GM12878 (cell line): Measurements from ENCODE around the gene SPTBN1. TPM values are rescaled to one million over a fixed set of nuclear protein-coding genes. Genes with fewer than 3 reads are reported as not detected.

ENCODE experiments used
- ASH2L ChIP-seq: fragments of 300-600, 200-600 bp; sonication (generic); IDR thresholded peaks from 2 replicates; pipeline ENCODE4 v1.6.1; 2017; ENCODE audit warnings: low read depth, mild to moderate bottlenecking, borderline replicate concordance
- ATF2 ChIP-seq: IDR thresholded peaks from 2 replicates; pipeline ENCODE4 v1.6.1; 2012; ENCODE audit warnings: low read length, inconsistent platforms
- BCL11A ChIP-seq: IDR thresholded peaks from 2 replicates; pipeline ENCODE4 v1.6.1; 2011; ENCODE audit warnings: low read depth, low read length
- BRCA1 ChIP-seq: IDR thresholded peaks from 2 replicates; pipeline ENCODE4 v1.6.1; 2011; ENCODE audit warnings: low read depth, low read length, improper control_type of control experiment
- CBFB ChIP-seq: IDR thresholded peaks from 2 replicates; pipeline ENCODE4 v1.6.1; 2016; ENCODE audit warnings: antibody characterized with exemption, low read depth
- CHD4 ChIP-seq: fragments of 200-600 bp; sonication (generic); IDR thresholded peaks from 2 replicates; pipeline ENCODE4 v1.6.1; 2016; ENCODE audit warnings: mild to moderate bottlenecking
- E2F8 ChIP-seq: fragments of 450-650 bp; IDR thresholded peaks from 2 replicates; pipeline ENCODE4 v1.6.1; 2018; ENCODE audit warnings: mild to moderate bottlenecking, low read depth, moderate library complexity; ENCODE audit not compliant: partially characterized antibody
- GATAD2B ChIP-seq: fragments of 450-650 bp; conservative IDR thresholded peaks from 2 replicates; pipeline ENCODE4 v1.6.1; 2017; ENCODE audit warnings: low read depth, mild to moderate bottlenecking, moderate library complexity
- HCFC1 ChIP-seq: fragments of 150-350 bp; IDR thresholded peaks from 2 replicates; pipeline ENCODE4 v1.6.1; 2014; ENCODE audit warnings: low read length
- KAT2A ChIP-seq: conservative IDR thresholded peaks from 2 replicates; pipeline ENCODE4 v1.6.1; 2011; ENCODE audit warnings: low read depth, low read length; ENCODE audit not compliant: control insufficient read depth
- MEF2A ChIP-seq: IDR thresholded peaks from 2 replicates; pipeline ENCODE4 v1.6.1; 2011; ENCODE audit warnings: low read depth, mild to moderate bottlenecking, low read length, moderate library complexity; ENCODE audit not compliant: insufficient read depth
- MTA2 ChIP-seq: fragments of 450-650 bp; IDR thresholded peaks from 2 replicates; pipeline ENCODE4 v1.6.1; 2016; ENCODE audit warnings: low read depth, mild to moderate bottlenecking, moderate library complexity
- MXI1 ChIP-seq: fragments of 150-350 bp; IDR thresholded peaks from 2 replicates; pipeline ENCODE4 v1.6.1; 2011; ENCODE audit warnings: low read depth, mild to moderate bottlenecking, inconsistent platforms, low read length, improper control_type of control experiment
- MYC ChIP-seq: IDR thresholded peaks from 2 replicates; pipeline ENCODE4 v1.6.1; 2011; ENCODE audit warnings: mild to moderate bottlenecking, low read length, moderate library complexity, inconsistent platforms; ENCODE audit not compliant: insufficient read depth, insufficient replicate concordance, insufficient read length, severe bottlenecking
- NFXL1 ChIP-seq: fragments of 450-650 bp; IDR thresholded peaks from 2 replicates; pipeline ENCODE4 v1.6.1; 2017; ENCODE audit warnings: antibody characterized with exemption, mild to moderate bottlenecking, borderline replicate concordance
- POLR2A ChIP-seq: IDR thresholded peaks from 2 replicates; pipeline ENCODE4 v1.6.1; 2011; ENCODE audit warnings: low read depth, mild to moderate bottlenecking, low read length
- RB1 ChIP-seq: fragments of 450-650 bp; formaldehyde crosslinking; IDR thresholded peaks from 2 replicates; pipeline ENCODE4 v1.6.1; 2017; ENCODE audit warnings: mild to moderate bottlenecking, borderline replicate concordance
- RCOR1 ChIP-seq: conservative IDR thresholded peaks from 2 replicates; pipeline ENCODE4 v1.6.1; 2012; ENCODE audit warnings: low read depth, low read length, improper control_type of control experiment
- RELB ChIP-seq: fragments of 450-650 bp; IDR thresholded peaks from 2 replicates; pipeline ENCODE4 v1.6.1; 2017; ENCODE audit warnings: low read depth, mild to moderate bottlenecking, moderate library complexity
- SIN3A ChIP-seq: IDR thresholded peaks from 2 replicates; pipeline ENCODE4 v1.6.1; 2012; ENCODE audit warnings: low read depth, low read length, improper control_type of control experiment
- SKIL ChIP-seq: fragments of 450-650 bp; IDR thresholded peaks from 2 replicates; pipeline ENCODE4 v1.6.1; 2017; ENCODE audit warnings: mild to moderate bottlenecking, low read depth, inconsistent platforms; ENCODE audit not compliant: poor library complexity, severe bottlenecking
- SP1 ChIP-seq: IDR thresholded peaks from one replicate; pipeline ENCODE4 v1.6.1; 2011; ENCODE audit warnings: low read depth, low read length
- SRF ChIP-seq, 2 experiments: IDR thresholded peaks; 2 replicates each; pipeline ENCODE4 v1.6.1; 2011; ENCODE audit warnings: low read depth in 2 of 2, low read length in 2 of 2, mild to moderate bottlenecking in 1 of 2, moderate library complexity in 1 of 2
- TAF1 ChIP-seq: IDR thresholded peaks from 2 replicates; pipeline ENCODE4 v1.6.1; 2011; ENCODE audit warnings: mild to moderate bottlenecking, low read depth, low read length, borderline replicate concordance
- polyA plus RNA-seq, 11 experiments: library from polyadenylated mRNA; depleted of rRNA in 4 of 11; unstranded in 6 of 11; stranded (reverse) in 5 of 11; fragments of >200 nt; fragmentation: Nextera tagmentation in 4 of 11; fragmentation: Illumina TruSeq in 1 of 11; extraction: Ambion mirVana in 4 of 11; extraction: Trizol in 1 of 11; gene quantifications; 1 replicate in 1 of 11; 2 replicates in 10 of 11; pipeline versions ENCODE4 v1.2.1 to v1.2.3, GENCODE V29; 2011 to 2016; ENCODE audit warnings: inconsistent platforms in 2 of 11, missing spikeins in 2 of 11, low read depth in 1 of 11
- total RNA-seq, 4 experiments: library from RNA; depleted of rRNA in 3 of 4; stranded (reverse); fragments of >200 nt in 3 of 4; fragmentation: Illumina TruSeq in 1 of 4; extraction: Trizol in 1 of 4; gene quantifications; 2 replicates each; pipeline versions ENCODE4 v1.2.1 to v1.2.3, GENCODE V29; 2013 to 2021

SPTBN1 gene
- total and polyA plus RNA-seq, 10 of the 15 experiments (the other 5 are each of a cell fraction or from before 2014, with no cell fraction given) = 20.6 to 154 (median 76.7) TPM

- peak; percentile 43 for TF ChIP-seq MYC
- TF ChIP-seq SIN3A = no peak
- TF ChIP-seq MXI1 = peak; percentile 67
- peak; percentile 65 for TF ChIP-seq POLR2A
- no peak for TF ChIP-seq SRF (IDR thresholded peaks at IDR 0.05; ENCODE audit: low read depth in 2 of 2, low read length in 2 of 2)
- TF ChIP-seq NFXL1 = no peak
- TF ChIP-seq KAT2A = no peak
- no peak for TF ChIP-seq RB1
- TF ChIP-seq MEF2A = no peak
- TF ChIP-seq CBFB = no peak
- TF ChIP-seq SP1 = no peak
- TF ChIP-seq HCFC1 = no peak
- TF ChIP-seq RELB = peak; percentile 65
- TF ChIP-seq SKIL = no peak
- TF ChIP-seq CHD4 = no peak
- TF ChIP-seq BCL11A = no peak
- no peak for TF ChIP-seq BRCA1
- no peak for TF ChIP-seq ATF2
- no peak for TF ChIP-seq RCOR1
- no peak for TF ChIP-seq MTA2
- no peak for TF ChIP-seq E2F8
- no peak for TF ChIP-seq TAF1
- TF ChIP-seq ASH2L = no peak
- TF ChIP-seq GATAD2B = 0 out of 2 replicates have a peak, but pooled peaks have one; percentile 44
Measured at GRCh38 chr2:54557601-54558187, 101.6 kb downstream of the SPTBN1 start (continued).
